Endodermal cell (in vitro differentiated cells): ENCODE results near the gene CECR2. TPM values are rescaled to one million over a fixed set of nuclear protein-coding genes. Genes with fewer than 3 reads are reported as not detected.

Source experiments
- DNase-seq: peaks from one replicate; pipeline ENCODE4 v3.0.0-alpha.2; 2017
- H3K27ac ChIP-seq: 2 replicates; pipeline ENCODE4 v1.5.1; 2013; ENCODE audit warnings: mild to moderate bottlenecking, low read depth, low read length, moderate library complexity
- H3K27me3 ChIP-seq: 2 replicates; pipeline ENCODE4 v1.6.1; 2013; ENCODE audit warnings: mild to moderate bottlenecking, low read length, moderate library complexity; ENCODE audit not compliant: insufficient read depth, control insufficient read depth, poor library complexity, severe bottlenecking
- H3K36me3 ChIP-seq: 2 replicates; pipeline ENCODE4 v1.7.0; 2013; ENCODE audit warnings: mild to moderate bottlenecking, low read length, moderate library complexity; ENCODE audit not compliant: control insufficient read depth, insufficient read depth
- H3K4me1 ChIP-seq: one replicate; pipeline ENCODE4 v1.7.0; 2013; ENCODE audit warnings: low read length; ENCODE audit not compliant: control insufficient read depth, insufficient read depth
- H3K4me3 ChIP-seq: 2 replicates; pipeline ENCODE4 v1.5.1; 2013; ENCODE audit warnings: mild to moderate bottlenecking, low read length, moderate library complexity
- H3K9ac ChIP-seq: 2 replicates; pipeline ENCODE4 v1.6.1; 2013; ENCODE audit warnings: mild to moderate bottlenecking, low read length, moderate library complexity; ENCODE audit not compliant: poor library complexity, severe bottlenecking; ENCODE audit errors: extremely low read depth
- H3K9me3 ChIP-seq: 2 replicates; pipeline ENCODE4 v1.6.1; 2013; ENCODE audit warnings: mild to moderate bottlenecking, low read length, moderate library complexity; ENCODE audit not compliant: control insufficient read depth
- H3K27ac Mint-ChIP-seq: 2 replicates; pipeline ENCODE4 v1.8.0; 2020; ENCODE audit warnings: mixed read lengths
- H3K27me3 Mint-ChIP-seq: 2 replicates; pipeline ENCODE4 v1.8.0; 2021; ENCODE audit warnings: mild to moderate bottlenecking, mixed read lengths; ENCODE audit not compliant: insufficient read depth
- H3K36me3 Mint-ChIP-seq: 2 replicates; pipeline ENCODE4 v1.8.0; 2020; ENCODE audit warnings: low read depth, mixed read lengths
- H3K4me1 Mint-ChIP-seq: 2 replicates; pipeline ENCODE4 v1.8.0; 2020; ENCODE audit warnings: mixed read lengths
- H3K4me3 Mint-ChIP-seq: 2 replicates; pipeline ENCODE4 v1.8.0; 2020; ENCODE audit warnings: mild to moderate bottlenecking, moderate library complexity, mixed read lengths
- H3K9me3 Mint-ChIP-seq: 2 replicates; pipeline ENCODE4 v1.8.0; 2020; ENCODE audit warnings: mild to moderate bottlenecking, mixed read lengths
- WGBS, 2 experiments: methylation state at CpG; one replicate each; pipeline versions ENCODE4 v1.1.5 to v1.1.7; 2013; ENCODE audit warnings: missing lambda C conversion rate in 2 of 2, mixed read lengths in 1 of 2; ENCODE audit not compliant: insufficient coverage in 1 of 2, insufficient read length in 1 of 2; 5-methylcytosine and 5-hydroxymethylcytosine counted together
- total RNA-seq, 2 donors: library from RNA; stranded (reverse); fragmentation: NEBNext Ultra II Directional in 1 of 2; extraction: Animal tissue kit (Norgen Biotek cat#: 25700) in 1 of 2; gene quantifications; 2 replicates in 1 of 2; 3 replicates in 1 of 2; pipeline ENCODE4 v1.2.1, GENCODE V29; 2021
- TF ChIP-seq, protein P1 (sequence below): fragments of 200-600 bp; sonication (generic); conservative IDR thresholded peaks from 2 replicates; pipeline ENCODE4 v1.5.0; 2021; ENCODE audit warnings: antibody characterized with exemption, mild to moderate bottlenecking

The CECR2 gene
- total RNA-seq, 2 donors from 2014 or later = 98.9 to 105 TPM

DNA sequence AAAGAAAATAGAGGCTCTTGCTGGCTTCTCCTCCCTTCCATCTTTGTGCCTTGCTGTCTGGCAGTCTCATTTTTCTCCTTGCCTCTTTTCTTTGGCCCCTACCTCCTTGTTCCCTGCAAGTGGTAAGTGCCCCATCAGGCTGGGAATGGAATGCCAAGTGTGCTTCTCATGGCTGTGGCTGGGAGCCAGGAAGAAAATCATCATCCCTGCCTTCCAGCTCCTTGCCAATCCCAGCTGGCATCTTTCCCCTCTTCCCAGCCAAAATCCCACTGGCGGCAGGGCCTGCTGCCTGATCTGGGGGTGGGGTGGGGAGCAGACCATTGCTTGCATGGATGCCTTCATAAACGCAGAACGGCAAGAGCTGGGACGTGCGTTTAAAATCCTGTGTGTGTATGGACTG, 167.0 kb downstream of the CECR2 start:
- Histone ChIP-seq H3K27me3 (no peaks in the 10 kb centered on the region), H3K4me1 (no peaks in the 10 kb centered on the region), H3K4me3 (no peak overlapping the region), H3K9ac (no peak overlapping the region), H3K27ac (no peak overlapping the region), H3K36me3 (peaks cover 65% of the 10 kb centered on the region), H3K9me3 (no peaks in the 10 kb centered on the region)
- TF ChIP-seq, protein P1, sequence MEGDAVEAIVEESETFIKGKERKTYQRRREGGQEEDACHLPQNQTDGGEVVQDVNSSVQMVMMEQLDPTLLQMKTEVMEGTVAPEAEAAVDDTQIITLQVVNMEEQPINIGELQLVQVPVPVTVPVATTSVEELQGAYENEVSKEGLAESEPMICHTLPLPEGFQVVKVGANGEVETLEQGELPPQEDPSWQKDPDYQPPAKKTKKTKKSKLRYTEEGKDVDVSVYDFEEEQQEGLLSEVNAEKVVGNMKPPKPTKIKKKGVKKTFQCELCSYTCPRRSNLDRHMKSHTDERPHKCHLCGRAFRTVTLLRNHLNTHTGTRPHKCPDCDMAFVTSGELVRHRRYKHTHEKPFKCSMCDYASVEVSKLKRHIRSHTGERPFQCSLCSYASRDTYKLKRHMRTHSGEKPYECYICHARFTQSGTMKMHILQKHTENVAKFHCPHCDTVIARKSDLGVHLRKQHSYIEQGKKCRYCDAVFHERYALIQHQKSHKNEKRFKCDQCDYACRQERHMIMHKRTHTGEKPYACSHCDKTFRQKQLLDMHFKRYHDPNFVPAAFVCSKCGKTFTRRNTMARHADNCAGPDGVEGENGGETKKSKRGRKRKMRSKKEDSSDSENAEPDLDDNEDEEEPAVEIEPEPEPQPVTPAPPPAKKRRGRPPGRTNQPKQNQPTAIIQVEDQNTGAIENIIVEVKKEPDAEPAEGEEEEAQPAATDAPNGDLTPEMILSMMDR = no peak
- H3K4me3 Mint-ChIP-seq = no peak overlapping the region
- 95 to 97% methylated on average over 4 to 5 of the region's 5 CpGs for WGBS, 2 experiments
- H3K36me3 Mint-ChIP-seq = peaks cover 60% of the 10 kb centered on the region
- no peaks in the 10 kb centered on the region for H3K4me1 Mint-ChIP-seq
- H3K27ac Mint-ChIP-seq = no peak overlapping the region
- no peak for DNase-seq
- no peaks in the 10 kb centered on the region for H3K27me3 Mint-ChIP-seq
- no peaks in the 10 kb centered on the region for H3K9me3 Mint-ChIP-seq

DNA sequence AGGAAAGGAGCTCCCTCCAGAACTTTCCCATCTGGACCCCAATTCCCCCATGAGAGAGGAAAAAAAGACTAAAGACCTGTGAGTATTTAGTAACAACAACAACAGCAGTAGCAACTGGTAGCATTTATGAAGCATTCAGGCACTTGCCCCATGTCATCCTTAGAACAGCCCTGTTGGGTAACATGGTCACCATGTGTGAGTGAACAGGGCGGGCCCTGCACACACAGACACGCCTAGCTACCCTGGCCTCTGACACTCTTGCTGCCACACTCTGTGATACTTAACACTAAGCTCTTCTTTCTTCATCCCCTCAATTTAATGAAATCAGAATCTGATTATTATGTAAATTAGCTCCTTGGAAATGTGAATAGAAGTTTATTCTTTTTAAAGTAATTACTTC, 167.9 kb downstream of the CECR2 start:
- no peak overlapping the region for H3K9ac ChIP-seq
- peaks cover 68% of the 10 kb centered on the region for H3K36me3 ChIP-seq
- H3K9me3 ChIP-seq = no peaks in the 10 kb centered on the region
- 92 to 100% methylated on average over 2 of the region's 2 CpGs for WGBS, 2 experiments
- Mint-ChIP-seq H3K27me3 (no peaks in the 10 kb centered on the region), H3K9me3 (no peaks in the 10 kb centered on the region), H3K36me3 (peaks cover 60% of the 10 kb centered on the region), H3K4me1 (no peaks in the 10 kb centered on the region), H3K27ac (peak overlapping the region; percentile 65), H3K4me3 (no peak overlapping the region)
- no peaks in the 10 kb centered on the region for H3K4me1 ChIP-seq
- DNase-seq = no peak
- no peak overlapping the region for H3K4me3 ChIP-seq
- H3K27me3 ChIP-seq = no peaks in the 10 kb centered on the region
- TF ChIP-seq, protein P1 = no peak
- H3K27ac ChIP-seq = peak overlapping the region; percentile 48

GRCh38 chr22:17540481-17540880, 171.2 kb downstream of the CECR2 start:
- peaks cover 74% of the 10 kb centered on the region for H3K36me3 Mint-ChIP-seq
- Histone ChIP-seq H3K9me3 (no peaks in the 10 kb centered on the region), H3K4me3 (no peak overlapping the region), H3K27me3 (no peaks in the 10 kb centered on the region), H3K4me1 (no peaks in the 10 kb centered on the region), H3K27ac (no peak overlapping the region), H3K36me3 (peaks cover 75% of the 10 kb centered on the region), H3K9ac (no peak overlapping the region)
- no peaks in the 10 kb centered on the region for H3K9me3 Mint-ChIP-seq
- peak; percentile 78 for DNase-seq
- H3K4me1 Mint-ChIP-seq = no peaks in the 10 kb centered on the region
- 89 to 95% methylated on average over 11 to 15 of the region's 15 CpGs for WGBS, 2 experiments
- H3K4me3 Mint-ChIP-seq = no peak overlapping the region
- H3K27me3 Mint-ChIP-seq = no peaks in the 10 kb centered on the region
- peak overlapping the region; percentile 44 for H3K27ac Mint-ChIP-seq
- TF ChIP-seq, protein P1 = peak; percentile 72
